GM12878 (cell line): ENCODE measurements around the gene PAK5. TPM values are rescaled to one million over a fixed set of nuclear protein-coding genes. Genes with fewer than 3 reads are reported as not detected.

Experiments used
- ATAC-seq: fragments of 200-7000 bp; cut with Tn5 transposase; 3 replicates; pipeline ENCODE4 v1.9.1; 2020; ENCODE audit warnings: mild to moderate bottlenecking, moderate library complexity
- BruUV-seq: library from RNA; stranded (reverse); fragments of 400-500 nt; replicated peaks from 2 replicates; lab custom pipeline; 2021; lab: Mats Ljungman, UMichigan
- CTCF ChIA-PET: fragments of 300-600 bp; sonication (Branson Sonifier 250); formaldehyde crosslinking; extraction: SDS; loops from one replicate; lab custom pipeline; 2021; ENCODE audit warnings: inconsistent platforms; lab: Yijun Ruan, JAX
- POLR2A ChIA-PET: fragments of 350-600 bp; formaldehyde crosslinking; extraction: SDS; loops from one replicate; lab custom pipeline; 2021; ENCODE audit warnings: inconsistent platforms; lab: Charles Lee
- RAD21 ChIA-PET: fragments of 300-600 bp; sonication (Branson Sonifier 250); formaldehyde crosslinking; loops from one replicate; lab custom pipeline; 2023; ENCODE audit warnings: antibody characterized with exemption; ENCODE audit not compliant: unreplicated experiment; lab: Charles Lee
- SMC1A ChIA-PET: fragments of 300-600 bp; sonication (Branson Sonifier 250); formaldehyde crosslinking; loops from one replicate; lab custom pipeline; 2023; ENCODE audit not compliant: unreplicated experiment, uncharacterized antibody; lab: Charles Lee
- DNase-seq: peaks from one replicate; pipeline ENCODE4 v3.0.0-alpha.2; 2011; ENCODE audit warnings: low read depth, low spot score
- FAIRE-seq: peaks from 3 replicates; lab custom pipeline; 2011; peaks lifted over from hg19 to GRCh38; lab: Jason Lieb, UNC
- H2AFZ ChIP-seq: 2 replicates; pipeline ENCODE4 v1.6.0; 2011; ENCODE audit warnings: low read depth, low read length, control low read depth; ENCODE audit not compliant: control insufficient read depth
- H3K27ac ChIP-seq: 2 replicates; pipeline ENCODE4 v1.5.1; 2011; ENCODE audit warnings: control low read depth; ENCODE audit not compliant: control insufficient read depth, insufficient read depth
- H3K27me3 ChIP-seq, 2 experiments: replicated peaks in 1 of 2; 2 replicates each; pipeline versions ENCODE4 v1.6.0 to v1.6.1; 2011; ENCODE audit warnings: low read length in 1 of 2; ENCODE audit not compliant: control insufficient read depth in 2 of 2, insufficient read depth in 2 of 2
- H3K36me3 ChIP-seq, 2 experiments: 2 replicates each; pipeline ENCODE4 v1.5.1; 2011; ENCODE audit warnings: low read length in 1 of 2; ENCODE audit not compliant: control insufficient read depth in 2 of 2, insufficient read depth in 2 of 2
- H3K4me1 ChIP-seq: 2 replicates; pipeline ENCODE4 v1.6.1; 2011; ENCODE audit warnings: mild to moderate bottlenecking, low read length, moderate library complexity, mixed read lengths; ENCODE audit not compliant: control insufficient read depth, insufficient read depth
- H3K4me2 ChIP-seq: 2 replicates; pipeline ENCODE4 v1.6.0; 2011; ENCODE audit warnings: control low read depth; ENCODE audit not compliant: control insufficient read depth, insufficient read depth
- H3K4me3 ChIP-seq: fragments of 200-600 bp; sonication (generic); 2 replicates; pipeline ENCODE4 v1.5.1; 2016
- H3K79me2 ChIP-seq: 2 replicates; pipeline ENCODE4 v1.6.0; 2011; ENCODE audit warnings: low read length; ENCODE audit not compliant: control insufficient read depth, insufficient read depth
- H3K9ac ChIP-seq: 2 replicates; pipeline ENCODE4 v1.8.0; 2011; ENCODE audit warnings: low read length, control low read depth, mixed read lengths; ENCODE audit not compliant: control insufficient read depth, insufficient read depth
- H3K9me3 ChIP-seq: replicated peaks from 3 replicates; pipeline ENCODE4 v1.5.1; 2011; ENCODE audit warnings: mild to moderate bottlenecking, low read length; ENCODE audit not compliant: control insufficient read depth, insufficient read depth
- H4K20me1 ChIP-seq: 2 replicates; pipeline ENCODE4 v1.6.0; 2011; ENCODE audit not compliant: control insufficient read depth, insufficient read depth
- EP300 ChIP-seq, 2 experiments: fragments of 150-350 bp in 1 of 2; IDR thresholded peaks; 2 replicates each; pipeline ENCODE4 v1.6.1; 2011 to 2012; ENCODE audit warnings: low read depth in 2 of 2, low read length in 2 of 2, borderline replicate concordance in 1 of 2, improper control_type of control experiment in 1 of 2, inconsistent platforms in 1 of 2; ENCODE audit not compliant: control insufficient read depth in 1 of 2
- MEF2B ChIP-seq: fragments of 450-650 bp; IDR thresholded peaks from 2 replicates; pipeline ENCODE4 v1.6.1; 2018; ENCODE audit warnings: mild to moderate bottlenecking, moderate library complexity; ENCODE audit not compliant: partially characterized antibody, poor library complexity, severe bottlenecking
- NFYA ChIP-seq: IDR thresholded peaks from 2 replicates; pipeline ENCODE4 v1.6.1; 2011; ENCODE audit warnings: low read depth, mild to moderate bottlenecking, low read length, improper control_type of control experiment, borderline replicate concordance
- NR2F1 ChIP-seq: fragments of 450-650 bp; conservative IDR thresholded peaks from 2 replicates; pipeline ENCODE4 v1.6.1; 2017; ENCODE audit warnings: mild to moderate bottlenecking
- SIX5 ChIP-seq: IDR thresholded peaks from 2 replicates; pipeline ENCODE4 v1.6.1; 2011; ENCODE audit warnings: mild to moderate bottlenecking, low read depth, low read length, moderate library complexity; ENCODE audit not compliant: severe bottlenecking
- TCF3 ChIP-seq: IDR thresholded peaks from 2 replicates; pipeline ENCODE4 v1.6.1; 2012; ENCODE audit warnings: low read depth, mild to moderate bottlenecking, low read length, borderline replicate concordance; ENCODE audit not compliant: insufficient read depth
- TCF7 ChIP-seq: IDR thresholded peaks from 2 replicates; pipeline ENCODE4 v1.6.1; 2014; ENCODE audit warnings: antibody characterized with exemption, borderline replicate concordance
- YY1 ChIP-seq: IDR thresholded peaks from 2 replicates; pipeline ENCODE4 v1.6.1; 2011; ENCODE audit warnings: low read depth, mild to moderate bottlenecking, low read length
- WGBS: methylation state at CpG from one replicate; pipeline ENCODE4 v1.1.6; 2016; ENCODE audit warnings: low lambda C conversion rate; ENCODE audit not compliant: insufficient replicate concordance, insufficient coverage; ENCODE audit errors: missing lambda C conversion rate; 5-methylcytosine and 5-hydroxymethylcytosine counted together
- in situ Hi-C: fragments of 300-500 bp; cut with MboI; formaldehyde crosslinking; loops from 9 replicates; pipeline ENCODE4 v1.14.3; 2018; ENCODE audit warnings: mixed read lengths
- intact Hi-C: fragments of 100-400 bp; cut with micrococcal nuclease; formaldehyde crosslinking; loops from one replicate; pipeline ENCODE4 v1.14.2; 2022; ENCODE audit not compliant: unreplicated experiment
- polyA plus RNA-seq, 11 experiments: library from polyadenylated mRNA; depleted of rRNA in 4 of 11; unstranded in 6 of 11; stranded (reverse) in 5 of 11; fragments of >200 nt; fragmentation: Nextera tagmentation in 4 of 11; fragmentation: Illumina TruSeq in 1 of 11; extraction: Ambion mirVana in 4 of 11; extraction: Trizol in 1 of 11; gene quantifications; 1 replicate in 1 of 11; 2 replicates in 10 of 11; pipeline versions ENCODE4 v1.2.1 to v1.2.3, GENCODE V29; 2011 to 2016; ENCODE audit warnings: inconsistent platforms in 2 of 11, missing spikeins in 2 of 11, low read depth in 1 of 11
- total RNA-seq, 4 experiments: library from RNA; depleted of rRNA in 3 of 4; stranded (reverse); fragments of >200 nt in 3 of 4; fragmentation: Illumina TruSeq in 1 of 4; extraction: Trizol in 1 of 4; gene quantifications; 2 replicates each; pipeline versions ENCODE4 v1.2.1 to v1.2.3, GENCODE V29; 2013 to 2021
- TF ChIP-seq, protein P1 (sequence below): fragments of 450-650 bp; IDR thresholded peaks from 2 replicates; pipeline ENCODE4 v1.6.1; 2017; ENCODE audit warnings: mild to moderate bottlenecking, low read depth, inconsistent platforms; ENCODE audit not compliant: poor library complexity, severe bottlenecking
- TF ChIP-seq, protein P2 (sequence below): fragments of 450-650 bp; IDR thresholded peaks from 2 replicates; pipeline ENCODE4 v1.6.1; 2016; ENCODE audit warnings: mild to moderate bottlenecking, moderate library complexity, borderline replicate concordance

Gene PAK5
- total and polyA plus RNA-seq, 10 of the 15 experiments (the other 5 are each of a cell fraction or from before 2014, with no cell fraction given) = not detected

DNA sequence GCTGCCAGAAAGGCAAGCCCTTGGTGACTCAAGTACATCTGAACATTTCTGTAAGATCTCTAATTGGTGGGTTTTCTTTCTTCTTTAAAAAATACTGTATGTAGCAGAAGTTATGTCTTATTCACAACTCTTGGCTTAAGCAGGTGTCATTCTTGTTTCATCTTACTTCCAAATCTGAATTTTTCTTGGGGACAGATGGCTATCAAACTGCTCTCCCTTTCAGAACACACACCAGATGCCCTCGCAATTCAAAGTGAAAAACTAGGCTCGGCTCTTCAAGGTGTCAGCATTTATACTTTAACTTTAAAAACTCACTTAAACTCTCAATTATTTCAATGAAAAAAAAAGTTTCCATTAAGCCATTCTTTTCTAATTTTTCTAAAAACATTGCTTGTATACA lies 49.7 kb downstream of the PAK5 start:
- POLR2A ChIA-PET = no interaction called here
- TF ChIP-seq EP300 (IDR thresholded peaks at IDR 0.05; ENCODE audit: borderline replicate concordance in 1 of 2, control insufficient read depth in 1 of 2, low read depth in 2 of 2, low read length in 2 of 2) (no peak), YY1 (no peak), MEF2B (no peak), NR2F1 (no peak), TCF7 (no peak), SIX5 (no peak), TCF3 (no peak), NFYA (no peak)
- TF ChIP-seq, protein P1, sequence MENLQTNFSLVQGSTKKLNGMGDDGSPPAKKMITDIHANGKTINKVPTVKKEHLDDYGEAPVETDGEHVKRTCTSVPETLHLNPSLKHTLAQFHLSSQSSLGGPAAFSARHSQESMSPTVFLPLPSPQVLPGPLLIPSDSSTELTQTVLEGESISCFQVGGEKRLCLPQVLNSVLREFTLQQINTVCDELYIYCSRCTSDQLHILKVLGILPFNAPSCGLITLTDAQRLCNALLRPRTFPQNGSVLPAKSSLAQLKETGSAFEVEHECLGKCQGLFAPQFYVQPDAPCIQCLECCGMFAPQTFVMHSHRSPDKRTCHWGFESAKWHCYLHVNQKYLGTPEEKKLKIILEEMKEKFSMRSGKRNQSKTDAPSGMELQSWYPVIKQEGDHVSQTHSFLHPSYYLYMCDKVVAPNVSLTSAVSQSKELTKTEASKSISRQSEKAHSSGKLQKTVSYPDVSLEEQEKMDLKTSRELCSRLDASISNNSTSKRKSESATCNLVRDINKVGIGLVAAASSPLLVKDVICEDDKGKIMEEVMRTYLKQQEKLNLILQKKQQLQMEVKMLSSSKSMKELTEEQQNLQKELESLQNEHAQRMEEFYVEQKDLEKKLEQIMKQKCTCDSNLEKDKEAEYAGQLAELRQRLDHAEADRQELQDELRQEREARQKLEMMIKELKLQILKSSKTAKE = no peak
- TF ChIP-seq, protein P2, sequence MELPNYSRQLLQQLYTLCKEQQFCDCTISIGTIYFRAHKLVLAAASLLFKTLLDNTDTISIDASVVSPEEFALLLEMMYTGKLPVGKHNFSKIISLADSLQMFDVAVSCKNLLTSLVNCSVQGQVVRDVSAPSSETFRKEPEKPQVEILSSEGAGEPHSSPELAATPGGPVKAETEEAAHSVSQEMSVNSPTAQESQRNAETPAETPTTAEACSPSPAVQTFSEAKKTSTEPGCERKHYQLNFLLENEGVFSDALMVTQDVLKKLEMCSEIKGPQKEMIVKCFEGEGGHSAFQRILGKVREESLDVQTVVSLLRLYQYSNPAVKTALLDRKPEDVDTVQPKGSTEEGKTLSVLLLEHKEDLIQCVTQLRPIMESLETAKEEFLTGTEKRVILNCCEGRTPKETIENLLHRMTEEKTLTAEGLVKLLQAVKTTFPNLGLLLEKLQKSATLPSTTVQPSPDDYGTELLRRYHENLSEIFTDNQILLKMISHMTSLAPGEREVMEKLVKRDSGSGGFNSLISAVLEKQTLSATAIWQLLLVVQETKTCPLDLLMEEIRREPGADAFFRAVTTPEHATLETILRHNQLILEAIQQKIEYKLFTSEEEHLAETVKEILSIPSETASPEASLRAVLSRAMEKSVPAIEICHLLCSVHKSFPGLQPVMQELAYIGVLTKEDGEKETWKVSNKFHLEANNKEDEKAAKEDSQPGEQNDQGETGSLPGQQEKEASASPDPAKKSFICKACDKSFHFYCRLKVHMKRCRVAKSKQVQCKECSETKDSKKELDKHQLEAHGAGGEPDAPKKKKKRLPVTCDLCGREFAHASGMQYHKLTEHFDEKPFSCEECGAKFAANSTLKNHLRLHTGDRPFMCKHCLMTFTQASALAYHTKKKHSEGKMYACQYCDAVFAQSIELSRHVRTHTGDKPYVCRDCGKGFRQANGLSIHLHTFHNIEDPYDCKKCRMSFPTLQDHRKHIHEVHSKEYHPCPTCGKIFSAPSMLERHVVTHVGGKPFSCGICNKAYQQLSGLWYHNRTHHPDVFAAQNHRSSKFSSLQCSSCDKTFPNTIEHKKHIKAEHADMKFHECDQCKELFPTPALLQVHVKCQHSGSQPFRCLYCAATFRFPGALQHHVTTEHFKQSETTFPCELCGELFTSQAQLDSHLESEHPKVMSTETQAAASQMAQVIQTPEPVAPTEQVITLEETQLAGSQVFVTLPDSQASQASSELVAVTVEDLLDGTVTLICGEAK = no peak
- Histone ChIP-seq H3K36me3 (no peaks in the 10 kb centered on the region), H3K4me1 (no peaks in the 10 kb centered on the region), H2AFZ (no peak overlapping the region), H3K4me3 (no peak overlapping the region), H3K4me2 (no peak overlapping the region), H3K9me3 (no peaks in the 10 kb centered on the region), H3K27ac (no peak overlapping the region), H3K79me2 (no peaks in the 10 kb centered on the region), H4K20me1 (no peaks in the 10 kb centered on the region), H3K9ac (no peak overlapping the region), H3K27me3 (no peaks in the 10 kb centered on the region)
- SMC1A ChIA-PET = no interaction called here
- RAD21 ChIA-PET = no interaction called here
- intact Hi-C loops = no loop called here
- CTCF ChIA-PET = interaction anchor here (1.5 kb wide), 1 partner anchor 172 kb away, joined by 4 read pairs; no protein-coding TSS in a partner anchor
- FAIRE-seq = no peak
- ATAC-seq = no peak
- in situ Hi-C loops = no loop called here
- no TSS peak for BruUV-seq
- DNase-seq = no peak
- 22% methylated on average over 2 of the region's 2 CpGs for WGBS
